Neural cell (in vitro differentiated cells): ENCODE data around the gene HIVEP3. TPM values are rescaled to one million over a fixed set of nuclear protein-coding genes. Genes with fewer than 3 reads are reported as not detected.

Source experiments
- H2AFZ ChIP-seq: fragments of 200-600, 300-800 bp; sonication (generic), shearing (Covaris generic); 2 replicates; pipeline ENCODE4 v1.6.0; 2014; ENCODE audit warnings: low read depth, mild to moderate bottlenecking, antibody characterized with exemption, low read length, moderate library complexity
- H3F3A ChIP-seq: fragments of 200-600 bp; shearing (Covaris generic); 2 replicates; pipeline ENCODE4 v1.6.1; 2016; ENCODE audit warnings: mild to moderate bottlenecking, moderate library complexity, mixed read lengths, antibody characterized with exemption, low read length; ENCODE audit not compliant: insufficient read depth, poor library complexity, severe bottlenecking
- H3K27ac ChIP-seq: fragments of 200-600, 300-800 bp; sonication (generic), shearing (Covaris generic); 2 replicates; pipeline ENCODE4 v1.5.1; 2014; ENCODE audit warnings: mild to moderate bottlenecking, low read length, moderate library complexity
- H3K27me3 ChIP-seq: fragments of 300-800, 200-600 bp; sonication (generic), shearing (Covaris generic); 2 replicates; pipeline ENCODE4 v1.6.0; 2014; ENCODE audit warnings: mild to moderate bottlenecking, low read depth, low read length, moderate library complexity; ENCODE audit not compliant: insufficient read depth
- H3K36me3 ChIP-seq: fragments of 300-800, 200-600 bp; sonication (generic), shearing (Covaris generic); 2 replicates; pipeline ENCODE4 v1.5.1; 2014; ENCODE audit warnings: mild to moderate bottlenecking, antibody characterized with exemption, low read length, moderate library complexity; ENCODE audit not compliant: insufficient read depth
- H3K4me2 ChIP-seq: fragments of 300-800, 200-600 bp; sonication (generic), shearing (Covaris generic); 2 replicates; pipeline ENCODE4 v1.6.0; 2014; ENCODE audit warnings: mild to moderate bottlenecking, low read length
- H3K4me3 ChIP-seq: fragments of 300-800, 200-600 bp; sonication (generic), shearing (Covaris generic); 2 replicates; pipeline ENCODE4 v1.5.1; 2014; ENCODE audit warnings: mild to moderate bottlenecking, low read length, moderate library complexity
- H3K79me2 ChIP-seq: fragments of 200-600 bp; shearing (Covaris generic); replicated peaks from 2 replicates; pipeline ENCODE4 v1.6.0; 2014; ENCODE audit warnings: mild to moderate bottlenecking, low read length, moderate library complexity; ENCODE audit not compliant: insufficient read depth
- H3K9ac ChIP-seq: fragments of 300-800, 200-600 bp; sonication (generic), shearing (Covaris generic); 2 replicates; pipeline ENCODE4 v1.6.1; 2016; ENCODE audit warnings: mild to moderate bottlenecking, low read length, mixed read lengths
- H3K9me2 ChIP-seq: fragments of 200-600 bp; shearing (Covaris generic); 2 replicates; pipeline ENCODE4 v1.6.1; 2016; ENCODE audit warnings: mild to moderate bottlenecking, low read length, mixed read lengths; ENCODE audit not compliant: insufficient read depth
- H3K9me3 ChIP-seq: fragments of 200-600, 300-800 bp; sonication (generic), shearing (Covaris generic); 2 replicates; pipeline ENCODE4 v1.6.1; 2016; ENCODE audit warnings: mild to moderate bottlenecking, mixed run types, low read length, moderate library complexity, mixed read lengths
- H4K20me1 ChIP-seq: fragments of 200-600 bp; shearing (Covaris generic); 2 replicates; pipeline ENCODE4 v1.6.1; 2016; ENCODE audit warnings: mild to moderate bottlenecking, mixed run types; ENCODE audit not compliant: insufficient read depth
- CTCF ChIP-seq: fragments of 450-650 bp; IDR thresholded peaks from 2 replicates; pipeline ENCODE4 v1.5.1; 2014; ENCODE audit warnings: antibody characterized with exemption, mild to moderate bottlenecking, moderate library complexity; ENCODE audit not compliant: poor library complexity, severe bottlenecking
- EP300 ChIP-seq: fragments of 450-650 bp; conservative IDR thresholded peaks from 2 replicates; pipeline ENCODE4 v1.6.1; 2014; ENCODE audit warnings: antibody characterized with exemption, mild to moderate bottlenecking, moderate library complexity; ENCODE audit not compliant: poor library complexity, severe bottlenecking
- EZH2 ChIP-seq: fragments of 200-600, 300-800 bp; shearing (Covaris generic), sonication (generic); IDR thresholded peaks from 2 replicates; pipeline ENCODE4 v1.6.1; 2014; ENCODE audit warnings: antibody characterized with exemption, low read length, borderline replicate concordance, mild to moderate bottlenecking; ENCODE audit not compliant: insufficient read depth, poor library complexity, severe bottlenecking
- MXI1 ChIP-seq: fragments of 450-650 bp; conservative IDR thresholded peaks from 2 replicates; pipeline ENCODE4 v1.6.1; 2014; ENCODE audit warnings: antibody characterized with exemption, mild to moderate bottlenecking; ENCODE audit not compliant: poor library complexity, severe bottlenecking
- POLR2AphosphoS5 ChIP-seq: IDR thresholded peaks from 2 replicates; pipeline ENCODE4 v1.6.1; 2012
- RAD21 ChIP-seq: fragments of 450-650 bp; conservative IDR thresholded peaks from 2 replicates; pipeline ENCODE4 v1.6.1; 2014; ENCODE audit warnings: antibody characterized with exemption, mild to moderate bottlenecking, moderate library complexity
- REST ChIP-seq: IDR thresholded peaks from 2 replicates; pipeline ENCODE4 v1.6.1; 2012; ENCODE audit warnings: borderline replicate concordance
- SMC3 ChIP-seq: fragments of 450-650 bp; conservative IDR thresholded peaks from 2 replicates; pipeline ENCODE4 v1.6.1; 2014; ENCODE audit warnings: antibody characterized with exemption, mild to moderate bottlenecking, moderate library complexity; ENCODE audit not compliant: poor library complexity
- TAF1 ChIP-seq: IDR thresholded peaks from 2 replicates; pipeline ENCODE4 v1.6.1; 2012; ENCODE audit warnings: low read depth
- polyA plus RNA-seq: library from polyadenylated mRNA; depleted of rRNA; stranded (reverse); fragments of >200 nt; gene quantifications from 2 replicates; pipeline ENCODE4 v1.2.3, GENCODE V29; 2014

HIVEP3 gene
- polyA plus RNA-seq, 1 donor from 2014 or later, result 2.6 TPM

DNA sequence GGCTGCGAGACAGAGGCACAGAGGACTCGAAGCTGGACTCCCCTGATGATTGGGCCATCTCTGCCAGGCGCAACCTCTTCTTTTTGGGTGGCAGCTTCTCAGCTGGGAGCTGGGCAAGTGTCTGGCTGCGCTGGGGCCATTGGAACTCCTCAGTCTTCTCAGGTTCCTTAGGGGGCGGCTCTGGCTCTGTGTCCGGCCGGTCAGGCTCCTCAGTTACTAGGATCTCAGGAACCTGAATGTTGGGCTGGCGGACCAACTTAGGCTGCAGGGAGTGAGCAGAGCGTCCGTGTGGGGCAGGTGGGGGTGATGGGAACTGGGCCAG is 336.8 kb downstream of the HIVEP3 start:
- Histone ChIP-seq H3K36me3 (no peaks in the 10 kb centered on the region), H4K20me1 (no peaks in the 10 kb centered on the region), H3K27me3 (no peaks in the 10 kb centered on the region), H3K9me3 (no peaks in the 10 kb centered on the region), H3F3A (no peaks in the 10 kb centered on the region), H2AFZ (no peak overlapping the region), H3K9ac (no peak overlapping the region), H3K4me2 (no peak overlapping the region), H3K4me3 (no peak overlapping the region), H3K9me2 (no peaks in the 10 kb centered on the region), H3K27ac (no peak overlapping the region), H3K79me2 (no peaks in the 10 kb centered on the region)
- no peak for TF ChIP-seq POLR2AphosphoS5

GRCh38 chr1:41581216-41582003 is 337.3 kb downstream of the HIVEP3 start:
- H3K9me2 ChIP-seq, result no peaks in the 10 kb centered on the region
- H4K20me1 ChIP-seq, result no peaks in the 10 kb centered on the region
- no peak for TF ChIP-seq EZH2

GRCh38 chr1:41580520-41581172 is 338.1 kb downstream of the HIVEP3 start:
- no peaks in the 10 kb centered on the region for H4K20me1 ChIP-seq
- no peaks in the 10 kb centered on the region for H3K79me2 ChIP-seq
- no peaks in the 10 kb centered on the region for H3K36me3 ChIP-seq
- TF ChIP-seq REST, result no peak
- no peak for TF ChIP-seq RAD21
- no peak for TF ChIP-seq EP300
- no peak for TF ChIP-seq POLR2AphosphoS5
- TF ChIP-seq EZH2, result no peak
- TF ChIP-seq SMC3, result no peak
- no peak for TF ChIP-seq MXI1
- no peak for TF ChIP-seq TAF1
- no peak for TF ChIP-seq CTCF
- no peak overlapping the region for H3K27ac ChIP-seq
- no peak overlapping the region for H3K4me3 ChIP-seq
- H3F3A ChIP-seq, result no peaks in the 10 kb centered on the region
- H3K9me3 ChIP-seq, result no peaks in the 10 kb centered on the region
- no peak overlapping the region for H2AFZ ChIP-seq
- H3K27me3 ChIP-seq, result no peaks in the 10 kb centered on the region
- H3K9ac ChIP-seq, result no peak overlapping the region
- H3K9me2 ChIP-seq, result no peaks in the 10 kb centered on the region
- no peak overlapping the region for H3K4me2 ChIP-seq

More at GRCh38 chr1:41581216-41582003, 337.3 kb downstream of the HIVEP3 start:
- Histone ChIP-seq H3K4me3 (no peak overlapping the region), H3K36me3 (no peaks in the 10 kb centered on the region), H2AFZ (no peak overlapping the region), H3K27me3 (no peaks in the 10 kb centered on the region), H3K79me2 (no peaks in the 10 kb centered on the region), H3K27ac (no peak overlapping the region), H3K9me3 (no peaks in the 10 kb centered on the region), H3F3A (no peaks in the 10 kb centered on the region), H3K9ac (no peak overlapping the region), H3K4me2 (no peak overlapping the region)
